Type B pancreatic cell (in vitro differentiated cells): ENCODE results near the gene TOR4A. TPM values are rescaled to one million over a fixed set of nuclear protein-coding genes. Genes with fewer than 3 reads are reported as not detected.

Experiments used
- DNase-seq: peaks from one replicate; pipeline ENCODE4 v3.0.0; 2021; ENCODE audit warnings: mixed read lengths; ENCODE audit not compliant: unreplicated experiment; ENCODE audit errors: extremely low spot score
- H3K27ac Mint-ChIP-seq: 2 replicates; pipeline ENCODE4 v1.8.0; 2021; ENCODE audit warnings: mild to moderate bottlenecking, mixed read lengths
- H3K27me3 Mint-ChIP-seq: 2 replicates; pipeline ENCODE4 v1.8.0; 2021; ENCODE audit warnings: mixed read lengths
- H3K36me3 Mint-ChIP-seq: 2 replicates; pipeline ENCODE4 v1.8.0; 2021; ENCODE audit warnings: mixed read lengths
- H3K4me1 Mint-ChIP-seq: one replicate; pipeline ENCODE4 v1.8.0; 2021; ENCODE audit warnings: mixed read lengths; ENCODE audit not compliant: unreplicated experiment
- H3K4me3 Mint-ChIP-seq: 2 replicates; pipeline ENCODE4 v1.8.0; 2021; ENCODE audit warnings: mild to moderate bottlenecking, mixed read lengths
- H3K9me3 Mint-ChIP-seq: 2 replicates; pipeline ENCODE4 v1.8.0; 2021; ENCODE audit warnings: mixed read lengths
- total RNA-seq: library from RNA; stranded (reverse); gene quantifications from 2 replicates; pipeline ENCODE4 v1.2.1, GENCODE V29; 2021; ENCODE audit warnings: low replicate concordance
- TF ChIP-seq, protein P1 (sequence below): fragments of 200-600 bp; sonication (generic); conservative IDR thresholded peaks from 2 replicates; pipeline ENCODE4 v1.5.0; 2021; ENCODE audit warnings: antibody characterized with exemption, mild to moderate bottlenecking

The TOR4A gene
- total RNA-seq, 1 donor from 2014 or later = 4.5 TPM

DNA sequence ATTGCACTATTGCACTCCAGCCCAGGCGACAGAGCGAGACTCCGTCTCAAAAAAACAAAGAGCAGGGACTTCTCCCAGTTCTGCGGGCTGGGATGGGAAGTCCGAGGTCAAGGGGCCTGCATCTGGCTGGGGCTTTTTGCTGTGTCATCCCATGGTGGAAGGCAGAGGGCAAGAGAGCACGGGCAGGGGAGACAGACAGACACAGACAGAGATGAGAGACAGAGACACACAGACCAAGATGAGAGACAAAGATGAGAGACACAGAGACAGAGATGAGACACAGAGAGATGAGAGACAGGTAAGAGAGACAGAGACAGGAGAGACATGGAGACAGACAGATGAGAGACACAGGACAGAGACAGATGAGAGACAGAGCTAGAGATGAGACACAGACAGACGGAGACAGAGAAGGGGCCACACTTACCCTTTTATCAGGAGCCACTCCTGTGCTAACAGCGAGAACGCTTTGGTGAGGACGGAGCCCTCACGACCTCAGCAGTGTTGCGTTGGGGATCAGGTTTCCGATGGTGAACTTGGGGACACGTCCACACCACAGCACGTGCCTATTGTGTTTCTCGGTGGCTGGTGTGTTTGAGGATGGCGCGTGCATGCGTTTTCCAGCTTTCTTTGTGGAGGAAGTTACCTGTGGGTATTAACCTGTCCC, 8.9 kb upstream of the TOR4A start:
- Mint-ChIP-seq H3K27me3 (no peaks in the 10 kb centered on the region), H3K36me3 (no peaks in the 10 kb centered on the region), H3K4me3 (no peak overlapping the region), H3K9me3 (no peaks in the 10 kb centered on the region), H3K4me1 (no peaks in the 10 kb centered on the region), H3K27ac (peak overlapping the region; percentile 25)
- DNase-seq = no peak
- TF ChIP-seq, protein P1, sequence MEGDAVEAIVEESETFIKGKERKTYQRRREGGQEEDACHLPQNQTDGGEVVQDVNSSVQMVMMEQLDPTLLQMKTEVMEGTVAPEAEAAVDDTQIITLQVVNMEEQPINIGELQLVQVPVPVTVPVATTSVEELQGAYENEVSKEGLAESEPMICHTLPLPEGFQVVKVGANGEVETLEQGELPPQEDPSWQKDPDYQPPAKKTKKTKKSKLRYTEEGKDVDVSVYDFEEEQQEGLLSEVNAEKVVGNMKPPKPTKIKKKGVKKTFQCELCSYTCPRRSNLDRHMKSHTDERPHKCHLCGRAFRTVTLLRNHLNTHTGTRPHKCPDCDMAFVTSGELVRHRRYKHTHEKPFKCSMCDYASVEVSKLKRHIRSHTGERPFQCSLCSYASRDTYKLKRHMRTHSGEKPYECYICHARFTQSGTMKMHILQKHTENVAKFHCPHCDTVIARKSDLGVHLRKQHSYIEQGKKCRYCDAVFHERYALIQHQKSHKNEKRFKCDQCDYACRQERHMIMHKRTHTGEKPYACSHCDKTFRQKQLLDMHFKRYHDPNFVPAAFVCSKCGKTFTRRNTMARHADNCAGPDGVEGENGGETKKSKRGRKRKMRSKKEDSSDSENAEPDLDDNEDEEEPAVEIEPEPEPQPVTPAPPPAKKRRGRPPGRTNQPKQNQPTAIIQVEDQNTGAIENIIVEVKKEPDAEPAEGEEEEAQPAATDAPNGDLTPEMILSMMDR = no peak

DNA sequence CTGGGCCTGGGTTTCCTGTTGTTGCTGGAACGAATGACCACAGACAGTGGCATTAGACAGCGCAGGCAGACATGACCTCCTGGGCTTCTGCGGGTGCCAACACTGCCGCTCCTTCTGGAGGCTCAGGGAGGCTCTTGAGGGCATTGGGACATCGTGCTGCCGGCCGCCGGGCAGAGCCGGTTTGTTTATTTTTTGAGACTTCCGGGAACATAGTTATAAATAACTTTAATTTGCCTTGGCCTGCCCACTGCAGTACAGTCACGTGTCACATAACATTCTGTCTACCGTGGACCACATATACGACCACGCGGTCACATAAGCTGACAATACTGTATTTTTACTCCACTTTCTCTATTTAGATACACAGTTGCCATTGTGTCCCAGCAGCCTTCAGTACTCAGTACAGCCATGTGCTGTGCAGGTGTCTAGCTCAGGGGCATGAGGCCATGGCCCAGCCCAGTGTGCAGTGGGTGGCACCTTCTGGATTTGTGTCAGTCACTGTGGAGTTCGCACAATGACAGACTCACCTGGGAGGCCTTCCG, 8.2 kb upstream of the TOR4A start:
- Mint-ChIP-seq H3K4me3 (no peak overlapping the region), H3K4me1 (no peaks in the 10 kb centered on the region), H3K27me3 (no peaks in the 10 kb centered on the region), H3K27ac (no peak overlapping the region), H3K9me3 (no peaks in the 10 kb centered on the region), H3K36me3 (no peaks in the 10 kb centered on the region)
- no peak for DNase-seq
- TF ChIP-seq, protein P1 = no peak

DNA sequence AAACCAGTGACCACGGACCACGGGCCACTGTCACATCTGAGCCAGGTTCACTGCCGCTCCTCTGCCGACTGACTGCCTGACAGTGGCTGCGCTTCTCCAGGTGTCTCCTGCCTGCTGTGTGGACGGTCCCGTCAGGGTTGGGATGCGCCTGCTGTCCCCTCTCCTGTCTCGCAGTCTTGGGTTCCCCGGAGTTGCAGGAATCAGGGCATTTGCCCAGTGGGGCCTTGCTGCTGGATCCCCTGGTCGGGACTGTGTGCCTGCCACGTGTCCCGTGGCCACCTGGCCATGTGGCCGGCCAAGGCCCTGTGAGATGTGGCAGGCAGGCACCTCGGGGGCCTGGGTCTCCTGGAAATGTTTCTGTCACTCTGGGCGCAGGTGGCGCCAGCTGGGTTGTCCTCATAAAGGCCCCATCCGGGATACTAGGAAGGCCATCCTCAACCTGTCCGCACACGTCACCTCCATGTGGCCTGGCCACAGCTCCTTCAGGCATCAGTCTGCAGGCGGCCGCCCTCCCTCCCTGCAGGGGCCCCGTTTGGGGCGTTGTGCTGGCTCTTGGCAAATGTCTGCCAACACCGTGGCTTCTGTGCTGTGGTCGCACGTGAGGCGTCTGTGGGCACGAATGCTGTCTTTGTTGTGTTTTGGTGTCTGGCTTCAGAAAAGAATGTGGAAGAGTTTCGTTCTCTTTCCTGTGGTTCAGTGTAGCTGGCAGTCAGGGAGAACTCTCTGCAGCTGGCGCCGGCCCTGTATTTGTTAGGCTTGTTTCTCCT, 6.4 kb upstream of the TOR4A start:
- Mint-ChIP-seq H3K27me3 (no peaks in the 10 kb centered on the region), H3K27ac (no peak overlapping the region), H3K4me3 (no peak overlapping the region), H3K36me3 (no peaks in the 10 kb centered on the region), H3K9me3 (no peaks in the 10 kb centered on the region), H3K4me1 (peaks cover 12% of the 10 kb centered on the region)
- DNase-seq = peak; percentile 68
- TF ChIP-seq, protein P1 = no peak

DNA sequence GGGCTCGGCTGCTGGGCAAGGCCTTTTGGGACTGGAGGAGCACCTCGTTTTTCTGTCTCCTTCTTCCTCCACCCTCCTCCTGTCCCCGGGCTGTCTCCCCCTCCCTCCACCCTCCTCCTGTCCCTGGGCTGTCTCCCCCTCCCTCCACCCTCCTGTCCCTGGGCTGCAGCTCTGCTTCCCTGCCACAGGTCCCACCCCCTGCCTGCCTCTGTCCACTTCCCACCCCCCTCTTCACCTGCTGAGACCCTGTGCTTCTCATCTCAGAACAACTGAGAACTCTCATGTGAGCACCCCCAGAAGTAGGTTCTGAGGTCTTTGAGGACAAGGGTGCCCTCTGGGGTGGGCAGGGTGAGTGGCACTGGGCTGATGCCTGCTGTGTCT, 5.8 kb upstream of the TOR4A start:
- no peak overlapping the region for H3K4me3 Mint-ChIP-seq
- H3K27me3 Mint-ChIP-seq = no peaks in the 10 kb centered on the region
- no peak for DNase-seq
- TF ChIP-seq, protein P1 = no peak
- no peaks in the 10 kb centered on the region for H3K36me3 Mint-ChIP-seq
- H3K27ac Mint-ChIP-seq = no peak overlapping the region
- H3K9me3 Mint-ChIP-seq = no peaks in the 10 kb centered on the region
- peaks cover 13% of the 10 kb centered on the region for H3K4me1 Mint-ChIP-seq

DNA sequence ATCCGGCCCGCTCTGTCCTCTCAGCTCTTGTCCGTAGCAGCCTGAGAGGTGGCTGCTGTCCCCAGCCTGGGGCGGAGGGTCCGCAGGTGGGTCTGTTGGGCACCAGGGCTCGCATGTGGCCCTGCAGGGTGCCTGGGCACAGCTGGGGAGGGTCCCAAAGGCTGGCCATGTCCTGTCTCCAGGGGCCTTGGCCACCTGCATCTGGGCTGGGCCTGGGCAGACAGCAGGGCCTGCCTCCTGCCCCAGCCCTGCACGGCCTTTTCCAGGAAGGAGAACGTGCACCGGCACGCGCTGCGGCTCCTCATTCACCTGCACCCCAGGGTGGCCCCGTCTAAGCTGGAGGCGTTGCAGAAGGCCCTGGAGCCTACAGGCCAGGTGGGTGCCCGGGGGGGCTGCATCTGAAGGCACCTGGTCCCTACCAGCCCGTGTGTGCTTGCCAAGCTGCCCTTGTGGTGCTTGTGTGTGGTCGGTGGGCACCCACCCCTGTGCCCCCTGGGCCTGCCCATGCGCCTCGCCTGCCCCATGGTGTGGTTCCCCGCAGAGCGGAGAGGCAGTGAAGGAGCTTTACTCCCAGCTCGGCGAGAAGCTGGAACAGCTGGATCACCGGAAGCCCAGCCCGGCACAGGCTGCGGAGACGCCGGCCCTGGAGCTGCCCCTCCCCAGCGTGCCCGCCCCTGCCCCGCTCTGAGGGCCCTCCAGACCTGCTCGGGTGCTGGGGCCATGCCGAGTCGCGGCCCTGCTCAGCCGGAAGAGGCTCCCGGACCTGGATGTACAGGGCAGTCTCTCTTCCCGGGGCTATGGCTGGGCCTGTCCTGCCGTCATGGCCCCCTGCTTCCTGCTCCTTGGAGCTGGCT, 5.1 kb upstream of the TOR4A start:
- Mint-ChIP-seq H3K36me3 (no peaks in the 10 kb centered on the region), H3K9me3 (no peaks in the 10 kb centered on the region)

More for the DNA sequence above, 5.1 kb upstream of the TOR4A start:
- TF ChIP-seq, protein P1 = no peak
- Mint-ChIP-seq H3K27ac (no peak overlapping the region), H3K4me1 (peaks cover 17% of the 10 kb centered on the region), H3K4me3 (no peak overlapping the region), H3K27me3 (no peaks in the 10 kb centered on the region)
- peak; percentile 65 for DNase-seq
